HG03139 (cell line): Measurements from ENCODE around the gene SUSD3.
"Not testable (repeated sequence)": the region's sequence is repeated elsewhere in the genome, so short reads cannot be mapped to it uniquely, and the experiment has no call there.

ENCODE experiments used
- ATAC-seq: cut with Tn5 transposase; IDR thresholded peaks from one replicate; pipeline ENCODE4 v1.9.1; 2021; ENCODE audit not compliant: unreplicated experiment

The SUSD3 gene

GRCh38 chr9:93058355-93059010, at the start of gene SUSD3:
Gene SUSD3, plus strand, starts transcription at chr9:93058701. Its CDS starts 42 bp downstream, at chr9:93058743.
- ATAC-seq = peak; percentile 43

- no peak for ATAC-seq
Measured at GRCh38 chr9:93009337-93010015, 49.0 kb upstream of the SUSD3 start.

- no peak for ATAC-seq
Measured at GRCh38 chr9:93010056-93010455, 48.4 kb upstream of the SUSD3 start.

- ATAC-seq = no peak
Measured at GRCh38 chr9:93010704-93011103, 47.8 kb upstream of the SUSD3 start.

GRCh38 chr9:93011114-93011513, 47.4 kb upstream of the SUSD3 start:
- ATAC-seq = no peak

GRCh38 chr9:93012963-93013855, 45.3 kb upstream of the SUSD3 start:
- no peak for ATAC-seq

GRCh38 chr9:93013856-93014582, 44.5 kb upstream of the SUSD3 start:
- no peak for ATAC-seq

GRCh38 chr9:93015190-93015589, 43.3 kb upstream of the SUSD3 start:
- ATAC-seq = not testable (repeated sequence)

- ATAC-seq = no peak
Measured at GRCh38 chr9:93017621-93018020, 40.9 kb upstream of the SUSD3 start.

GRCh38 chr9:93020151-93020550, 38.4 kb upstream of the SUSD3 start:
- ATAC-seq = no peak

- no peak for ATAC-seq
Measured at GRCh38 chr9:93020771-93021670, 37.5 kb upstream of the SUSD3 start.

GRCh38 chr9:93022066-93022465, 36.4 kb upstream of the SUSD3 start:
- ATAC-seq = no peak

- no peak for ATAC-seq
Measured at GRCh38 chr9:93022721-93023520, 35.6 kb upstream of the SUSD3 start.

- ATAC-seq = no peak
Measured at GRCh38 chr9:93023521-93023815, 35.0 kb upstream of the SUSD3 start.

- no peak for ATAC-seq
Measured at GRCh38 chr9:93024646-93024910, 33.9 kb upstream of the SUSD3 start.

- ATAC-seq = no peak
Measured at GRCh38 chr9:93024986-93025630, 33.4 kb upstream of the SUSD3 start.

GRCh38 chr9:93025736-93026135, 32.8 kb upstream of the SUSD3 start:
- no peak for ATAC-seq

GRCh38 chr9:93026640-93027039, 31.9 kb upstream of the SUSD3 start:
- ATAC-seq = no peak

- ATAC-seq = no peak
Measured at GRCh38 chr9:93027750-93028149, 30.8 kb upstream of the SUSD3 start.
